ENCODE measurements around the gene NAV2.

Gene NAV2

GRCh38 chr11:19734171-19734570, 21.5 kb downstream of the NAV2 start:
- no peaks in the 10 kb centered on the region for H3K79me2 ChIP-seq (ENCODE audit: low read length)

GRCh38 chr11:19735157-19735908, 22.7 kb downstream of the NAV2 start:
- no peak for DNase-seq
- H3K9ac ChIP-seq (ENCODE audit: low read length): no peak overlapping the region
- H3K27ac ChIP-seq (ENCODE audit: low read length): no peak overlapping the region
- H3K4me3 ChIP-seq (ENCODE audit: low read length): no peak overlapping the region
- no peaks in the 10 kb centered on the region for H3K9me3 ChIP-seq (replicated peaks; ENCODE audit: insufficient read depth, low read length)
- H3K36me3 ChIP-seq (replicated peaks; ENCODE audit: insufficient read depth, low read length): no peaks in the 10 kb centered on the region
- no peak overlapping the region for H2AFZ ChIP-seq (ENCODE audit: low read length)
- no peak overlapping the region for H3K4me2 ChIP-seq (ENCODE audit: low read depth, low read length)
- H4K20me1 ChIP-seq (ENCODE audit: insufficient read depth, low read length): no peaks in the 10 kb centered on the region
- no peaks in the 10 kb centered on the region for H3F3A ChIP-seq (ENCODE audit: insufficient read depth, low read length)
- TF ChIP-seq EZH2phosphoT487 (IDR thresholded peaks at IDR 0.05; ENCODE audit: low read length) (no peak), CTCF (IDR thresholded peaks at IDR 0.05; ENCODE audit: low read length) (no peak), EZH2 (optimal IDR thresholded peaks at IDR 0.05; ENCODE audit: low read depth, low read length) (no peak)
- no peaks in the 10 kb centered on the region for H3K4me1 ChIP-seq (ENCODE audit: low read length)
- no peaks in the 10 kb centered on the region for H3K27me3 ChIP-seq (replicated peaks; ENCODE audit: insufficient read depth, low read length)
- H3K9me2 ChIP-seq (replicated peaks; ENCODE audit: insufficient read depth, low read length): no peaks in the 10 kb centered on the region
- no peaks in the 10 kb centered on the region for H3K79me2 ChIP-seq (ENCODE audit: low read length)

More at GRCh38 chr11:19734171-19734570, 21.5 kb downstream of the NAV2 start:
- Histone ChIP-seq H2AFZ (ENCODE audit: low read length) (no peak overlapping the region), H3K27ac (ENCODE audit: low read length) (no peak overlapping the region), H3K4me2 (ENCODE audit: low read depth, low read length) (no peak overlapping the region), H3F3A (ENCODE audit: insufficient read depth, low read length) (no peaks in the 10 kb centered on the region), H3K36me3 (replicated peaks; ENCODE audit: insufficient read depth, low read length) (no peaks in the 10 kb centered on the region), H4K20me1 (ENCODE audit: insufficient read depth, low read length) (no peaks in the 10 kb centered on the region), H3K9ac (ENCODE audit: low read length) (no peak overlapping the region), H3K9me3 (replicated peaks; ENCODE audit: insufficient read depth, low read length) (no peaks in the 10 kb centered on the region), H3K9me2 (replicated peaks; ENCODE audit: insufficient read depth, low read length) (no peaks in the 10 kb centered on the region), H3K4me3 (ENCODE audit: low read length) (no peak overlapping the region), H3K4me1 (ENCODE audit: low read length) (no peaks in the 10 kb centered on the region), H3K27me3 (replicated peaks; ENCODE audit: insufficient read depth, low read length) (no peaks in the 10 kb centered on the region)
- no peak for DNase-seq
- no peak for TF ChIP-seq EZH2 (optimal IDR thresholded peaks at IDR 0.05; ENCODE audit: low read depth, low read length)
- no peak for TF ChIP-seq EZH2phosphoT487 (IDR thresholded peaks at IDR 0.05; ENCODE audit: low read length)
- TF ChIP-seq CTCF (IDR thresholded peaks at IDR 0.05; ENCODE audit: low read length): no peak

- no peaks in the 10 kb centered on the region for H4K20me1 ChIP-seq (ENCODE audit: insufficient read depth, low read length)
- H3K36me3 ChIP-seq (replicated peaks; ENCODE audit: insufficient read depth, low read length): no peaks in the 10 kb centered on the region
- no peak for DNase-seq
- no peaks in the 10 kb centered on the region for H3K9me3 ChIP-seq (replicated peaks; ENCODE audit: insufficient read depth, low read length)
- H3K4me2 ChIP-seq (ENCODE audit: low read depth, low read length): no peak overlapping the region
- H3F3A ChIP-seq (ENCODE audit: insufficient read depth, low read length): no peaks in the 10 kb centered on the region
- no peak overlapping the region for H2AFZ ChIP-seq (ENCODE audit: low read length)
- no peak overlapping the region for H3K4me3 ChIP-seq (ENCODE audit: low read length)
- H3K9ac ChIP-seq (ENCODE audit: low read length): no peak overlapping the region
- no peak for TF ChIP-seq EZH2 (optimal IDR thresholded peaks at IDR 0.05; ENCODE audit: low read depth, low read length)
- no peak for TF ChIP-seq EZH2phosphoT487 (IDR thresholded peaks at IDR 0.05; ENCODE audit: low read length)
- no peak for TF ChIP-seq CTCF (IDR thresholded peaks at IDR 0.05; ENCODE audit: low read length)
- H3K9me2 ChIP-seq (replicated peaks; ENCODE audit: insufficient read depth, low read length): no peaks in the 10 kb centered on the region
- no peaks in the 10 kb centered on the region for H3K79me2 ChIP-seq (ENCODE audit: low read length)
- no peaks in the 10 kb centered on the region for H3K4me1 ChIP-seq (ENCODE audit: low read length)
- H3K27ac ChIP-seq (ENCODE audit: low read length): no peak overlapping the region
- no peaks in the 10 kb centered on the region for H3K27me3 ChIP-seq (replicated peaks; ENCODE audit: insufficient read depth, low read length)
Measured at GRCh38 chr11:19735909-19736498, 23.4 kb downstream of the NAV2 start.
